ENCODE data around the gene IL17RB. TPM values are rescaled to one million over a fixed set of nuclear protein-coding genes. Genes with fewer than 3 reads are reported as not detected.

Gene IL17RB
- polyA plus RNA-seq, 1 experiment, result not detected

DNA sequence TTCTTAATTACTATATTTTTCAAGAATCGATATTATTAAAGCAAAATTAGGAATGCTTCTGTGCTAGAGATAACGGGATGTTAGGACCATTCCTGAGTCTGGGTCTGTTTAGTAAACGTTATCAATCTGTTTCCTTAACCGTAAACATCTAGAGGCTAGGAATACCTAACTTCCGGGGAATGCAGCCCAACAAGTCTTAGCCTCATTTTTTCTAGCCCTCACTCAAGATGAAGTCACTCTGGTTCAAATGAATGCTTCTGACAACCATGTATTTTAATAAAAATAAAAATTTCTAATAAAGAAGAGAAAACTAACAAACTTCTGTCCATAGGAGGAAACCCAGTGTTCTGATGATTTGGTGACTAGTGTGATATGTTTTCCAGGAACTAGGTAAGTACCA lies 56.3 kb downstream of the IL17RB start:
- ChIA-PET CTCF (no interaction called here), POLR2A (no interaction called here)
- no peak for DNase-seq (ENCODE audit: low read depth, low spot score)
- Histone ChIP-seq H3K4me3 (ENCODE audit: low read depth, low read length) (no peak overlapping the region), H3K9me3 (ENCODE audit: control insufficient read depth, insufficient read depth, low read length) (no peaks in the 10 kb centered on the region), H3K27me3 (ENCODE audit: control insufficient read depth, insufficient read depth, low read length) (no peaks in the 10 kb centered on the region), H3K27ac (ENCODE audit: low read depth, low read length) (no peak overlapping the region)
- TF ChIP-seq, protein P1, sequence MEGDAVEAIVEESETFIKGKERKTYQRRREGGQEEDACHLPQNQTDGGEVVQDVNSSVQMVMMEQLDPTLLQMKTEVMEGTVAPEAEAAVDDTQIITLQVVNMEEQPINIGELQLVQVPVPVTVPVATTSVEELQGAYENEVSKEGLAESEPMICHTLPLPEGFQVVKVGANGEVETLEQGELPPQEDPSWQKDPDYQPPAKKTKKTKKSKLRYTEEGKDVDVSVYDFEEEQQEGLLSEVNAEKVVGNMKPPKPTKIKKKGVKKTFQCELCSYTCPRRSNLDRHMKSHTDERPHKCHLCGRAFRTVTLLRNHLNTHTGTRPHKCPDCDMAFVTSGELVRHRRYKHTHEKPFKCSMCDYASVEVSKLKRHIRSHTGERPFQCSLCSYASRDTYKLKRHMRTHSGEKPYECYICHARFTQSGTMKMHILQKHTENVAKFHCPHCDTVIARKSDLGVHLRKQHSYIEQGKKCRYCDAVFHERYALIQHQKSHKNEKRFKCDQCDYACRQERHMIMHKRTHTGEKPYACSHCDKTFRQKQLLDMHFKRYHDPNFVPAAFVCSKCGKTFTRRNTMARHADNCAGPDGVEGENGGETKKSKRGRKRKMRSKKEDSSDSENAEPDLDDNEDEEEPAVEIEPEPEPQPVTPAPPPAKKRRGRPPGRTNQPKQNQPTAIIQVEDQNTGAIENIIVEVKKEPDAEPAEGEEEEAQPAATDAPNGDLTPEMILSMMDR (IDR thresholded peaks at IDR 0.05; ENCODE audit: low read depth, low read length), result no peak

DNA sequence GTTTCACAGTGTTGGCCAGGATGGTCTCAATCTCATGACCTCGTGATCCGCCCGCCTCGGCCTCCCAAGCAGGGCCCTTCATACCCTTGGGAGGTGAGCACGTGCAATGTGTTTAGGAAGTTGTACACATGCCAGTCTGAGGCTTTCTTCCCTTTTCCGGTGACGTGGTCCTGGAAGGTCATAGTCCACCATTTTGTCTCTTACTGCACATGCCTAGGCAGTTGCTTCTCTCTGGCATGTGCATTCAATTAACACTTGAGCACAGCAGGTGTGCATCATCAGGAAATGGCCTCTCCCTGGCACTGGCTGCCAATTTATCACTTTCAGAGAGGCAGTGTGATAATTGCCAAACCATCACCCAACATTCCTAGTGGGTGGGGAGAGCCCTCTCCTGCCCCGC lies 67.0 kb downstream of the IL17RB start:
- CTCF ChIA-PET, result interaction anchor here (0.9 kb wide), 1 partner anchor 1028 kb away, joined by 4 read pairs; no protein-coding TSS in a partner anchor
- H3K27ac ChIP-seq (ENCODE audit: low read depth, low read length), result no peak overlapping the region
- POLR2A ChIA-PET, result no interaction called here
- H3K4me3 ChIP-seq (ENCODE audit: low read depth, low read length), result no peak overlapping the region
- no peak for DNase-seq (ENCODE audit: low read depth, low spot score)
- TF ChIP-seq, protein P1 (IDR thresholded peaks at IDR 0.05; ENCODE audit: low read depth, low read length), result no peak
- peaks cover 3% of the 10 kb centered on the region for H3K27me3 ChIP-seq (ENCODE audit: control insufficient read depth, insufficient read depth, low read length)
- no peaks in the 10 kb centered on the region for H3K9me3 ChIP-seq (ENCODE audit: control insufficient read depth, insufficient read depth, low read length)

Small RNA genes lying within 50 kb of the gene (small RNA-seq; reads per million reads assigned to genes)
- not detected for gene AC012467.1 (ENCODE audit: insufficient read length, low read depth)

Other genes starting within 250 kb of the IL17RB start
- gene CHDH, start 149 bp upstream of the IL17RB start, polyA plus RNA-seq (2011; rRNA removed), result 0.01 and 0.02 TPM in 2 replicates
- 34.9 and 37.5 TPM in 2 replicates for gene ACTR8, start 35.6 kb downstream of the IL17RB start, polyA plus RNA-seq (2011; rRNA removed)
- 42.1 and 58.5 TPM in 2 replicates for gene SELENOK, start 45.3 kb downstream of the IL17RB start, polyA plus RNA-seq (2011; rRNA removed)